ENCODE results near the gene TBC1D5. TPM values are rescaled to one million over a fixed set of nuclear protein-coding genes. Genes with fewer than 3 reads are reported as not detected.

TBC1D5 gene, protein sequence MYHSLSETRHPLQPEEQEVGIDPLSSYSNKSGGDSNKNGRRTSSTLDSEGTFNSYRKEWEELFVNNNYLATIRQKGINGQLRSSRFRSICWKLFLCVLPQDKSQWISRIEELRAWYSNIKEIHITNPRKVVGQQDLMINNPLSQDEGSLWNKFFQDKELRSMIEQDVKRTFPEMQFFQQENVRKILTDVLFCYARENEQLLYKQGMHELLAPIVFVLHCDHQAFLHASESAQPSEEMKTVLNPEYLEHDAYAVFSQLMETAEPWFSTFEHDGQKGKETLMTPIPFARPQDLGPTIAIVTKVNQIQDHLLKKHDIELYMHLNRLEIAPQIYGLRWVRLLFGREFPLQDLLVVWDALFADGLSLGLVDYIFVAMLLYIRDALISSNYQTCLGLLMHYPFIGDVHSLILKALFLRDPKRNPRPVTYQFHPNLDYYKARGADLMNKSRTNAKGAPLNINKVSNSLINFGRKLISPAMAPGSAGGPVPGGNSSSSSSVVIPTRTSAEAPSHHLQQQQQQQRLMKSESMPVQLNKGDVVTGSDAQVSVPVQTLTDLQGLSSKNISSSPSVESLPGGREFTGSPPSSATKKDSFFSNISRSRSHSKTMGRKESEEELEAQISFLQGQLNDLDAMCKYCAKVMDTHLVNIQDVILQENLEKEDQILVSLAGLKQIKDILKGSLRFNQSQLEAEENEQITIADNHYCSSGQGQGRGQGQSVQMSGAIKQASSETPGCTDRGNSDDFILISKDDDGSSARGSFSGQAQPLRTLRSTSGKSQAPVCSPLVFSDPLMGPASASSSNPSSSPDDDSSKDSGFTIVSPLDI
- total RNA-seq (2022) = 36.4 and 36.5 TPM in 2 replicates
- percentile 75 among the genes with signal in this experiment for Bru-seq, nascent RNA
- BruChase-seq, experiment 1, labeled RNA remaining after a 2-hour chase = percentile 68 among the genes with signal in this experiment
- percentile 67 among the genes with signal in this experiment for BruChase-seq, experiment 2, labeled RNA remaining after a 6-hour chase
- long read RNA-seq, partial matches to known transcripts = 6 of 96 reads
- long read RNA-seq, other reads (novel, unspliced or antisense) = 90 of 96 reads

DNA sequence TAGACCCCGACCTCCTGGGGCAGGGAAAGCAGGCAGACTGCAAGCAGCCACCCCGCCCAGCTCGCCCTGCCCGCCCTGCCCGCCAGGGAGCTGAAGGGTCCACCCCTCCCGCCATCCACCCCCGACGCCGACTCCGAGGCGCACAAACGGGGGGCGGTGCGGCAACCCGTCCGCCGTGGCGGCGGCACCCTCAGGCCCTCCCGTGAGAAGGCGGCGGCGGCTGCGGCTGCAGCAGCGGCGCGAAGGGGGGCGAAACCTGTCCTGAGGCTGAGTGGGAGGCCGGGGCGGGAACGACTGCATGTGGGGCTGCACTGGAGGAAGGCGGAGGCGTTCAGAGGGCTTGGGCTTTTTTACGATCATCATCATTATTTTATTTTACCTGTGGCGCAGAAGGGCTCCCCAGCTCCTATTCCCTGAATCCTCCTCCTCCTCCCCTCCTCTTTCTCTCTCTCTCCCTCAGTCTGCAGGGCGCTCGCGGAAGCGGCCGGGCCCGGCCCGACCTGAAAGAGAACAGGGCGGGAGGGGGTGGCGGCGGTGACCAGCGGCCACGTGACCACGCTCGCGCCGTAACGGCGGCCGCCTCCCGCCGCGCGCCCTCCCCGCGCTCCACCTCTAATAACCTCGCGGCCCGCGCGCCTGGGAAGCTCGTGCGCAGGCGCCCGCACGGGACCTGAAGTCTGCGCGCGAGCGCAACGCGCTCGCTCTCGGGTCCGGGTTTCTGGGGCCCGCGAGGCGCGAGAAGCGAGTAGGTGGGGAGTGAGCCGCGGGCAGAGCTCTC is at the start of gene TBC1D5:
TSS of gene TBC1D5 (minus strand) at position 530 of the 778 bp plus-strand sequence. CDS start 234,061 bp downstream, outside the sequence.
- ChIA-PET POLR2A (interaction anchor here (0.5 to 0.9 kb wide), 6 partner anchors 32 to 548 kb away, joined by 3 to 9 read pairs (median 6); no protein-coding TSS in a partner anchor), CTCF (interaction anchor here (1.1 to 1.7 kb wide), 3 partner anchors 97 to 294 kb away, joined by 5 to 12 read pairs (median 11); no protein-coding TSS in a partner anchor)
- no peaks in the 10 kb centered on the region for H3K27me3 Mint-ChIP-seq (ENCODE audit: insufficient read depth, unreplicated experiment)
- no peaks in the 10 kb centered on the region for H3K9me3 ChIP-seq
- TF ChIP-seq, protein P1, sequence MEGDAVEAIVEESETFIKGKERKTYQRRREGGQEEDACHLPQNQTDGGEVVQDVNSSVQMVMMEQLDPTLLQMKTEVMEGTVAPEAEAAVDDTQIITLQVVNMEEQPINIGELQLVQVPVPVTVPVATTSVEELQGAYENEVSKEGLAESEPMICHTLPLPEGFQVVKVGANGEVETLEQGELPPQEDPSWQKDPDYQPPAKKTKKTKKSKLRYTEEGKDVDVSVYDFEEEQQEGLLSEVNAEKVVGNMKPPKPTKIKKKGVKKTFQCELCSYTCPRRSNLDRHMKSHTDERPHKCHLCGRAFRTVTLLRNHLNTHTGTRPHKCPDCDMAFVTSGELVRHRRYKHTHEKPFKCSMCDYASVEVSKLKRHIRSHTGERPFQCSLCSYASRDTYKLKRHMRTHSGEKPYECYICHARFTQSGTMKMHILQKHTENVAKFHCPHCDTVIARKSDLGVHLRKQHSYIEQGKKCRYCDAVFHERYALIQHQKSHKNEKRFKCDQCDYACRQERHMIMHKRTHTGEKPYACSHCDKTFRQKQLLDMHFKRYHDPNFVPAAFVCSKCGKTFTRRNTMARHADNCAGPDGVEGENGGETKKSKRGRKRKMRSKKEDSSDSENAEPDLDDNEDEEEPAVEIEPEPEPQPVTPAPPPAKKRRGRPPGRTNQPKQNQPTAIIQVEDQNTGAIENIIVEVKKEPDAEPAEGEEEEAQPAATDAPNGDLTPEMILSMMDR (IDR thresholded peaks at IDR 0.05; ENCODE audit: insufficient read depth in 1 of 2, low read depth in 1 of 2, low read length in 1 of 2, severe bottlenecking in 1 of 2, unreplicated experiment in 1 of 2) = no peak
- peak; percentile 97 for DNase-seq
- peak within 1 kb of the TSS; percentile 82 for H3K4me3 Mint-ChIP-seq (ENCODE audit: unreplicated experiment)
- H3K4me1 ChIP-seq = peaks cover 11% of the 10 kb centered on the region; the same call in 1 of the 2 replicates
- BruUV-seq (replicated peaks) = no TSS peak
- peak within 1 kb of the TSS; percentile 80 for H3K27ac Mint-ChIP-seq (ENCODE audit: unreplicated experiment)
- H3K36me3 ChIP-seq (ENCODE audit: control insufficient read depth, insufficient read depth, low read length) = no peaks in the 10 kb centered on the region
- H3K27me3 ChIP-seq (replicated peaks; ENCODE audit: control insufficient read depth, insufficient read depth, low read length) = no peaks in the 10 kb centered on the region
- peak within 1 kb of the TSS; percentile 77 for H3K4me3 ChIP-seq (ENCODE audit: low read depth, low read length)
- intact Hi-C loops (cut with micrococcal nuclease; ENCODE audit: unreplicated experiment) = loop anchor here (1.0 to 5.0 kb wide), 4 partner anchors 95 to 411 kb away; no protein-coding TSS in a partner anchor
- H3K9me3 Mint-ChIP-seq (ENCODE audit: unreplicated experiment) = no peaks in the 10 kb centered on the region
- H3K36me3 Mint-ChIP-seq (ENCODE audit: insufficient read depth, unreplicated experiment) = peaks cover 7% of the 10 kb centered on the region
- H3K4me1 Mint-ChIP-seq (ENCODE audit: low read depth, unreplicated experiment) = peaks cover 17% of the 10 kb centered on the region

DNA sequence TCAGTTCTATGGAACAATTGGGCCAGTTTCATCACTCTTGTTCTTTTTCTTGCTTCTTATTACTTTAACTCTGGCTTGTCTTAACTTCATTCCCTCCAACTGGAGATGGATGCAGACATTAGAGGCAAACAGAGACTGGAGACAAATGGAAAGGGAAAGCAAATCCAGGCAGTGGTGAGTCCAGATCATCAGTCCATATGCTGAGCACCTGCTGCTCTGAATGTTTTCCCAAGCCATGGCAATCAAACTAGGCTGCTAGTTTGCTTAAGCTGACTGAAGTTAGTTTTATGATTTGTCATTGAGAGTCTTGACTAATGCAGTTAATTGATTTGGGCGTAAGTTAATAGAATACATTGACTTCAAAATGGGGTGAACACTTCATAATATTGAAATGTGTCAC is 41.0 kb upstream of the TBC1D5 start:
- H3K4me3 ChIP-seq (ENCODE audit: low read depth, low read length) = no peak overlapping the region
- Mint-ChIP-seq H3K36me3 (ENCODE audit: insufficient read depth, unreplicated experiment) (no peaks in the 10 kb centered on the region), H3K27ac (ENCODE audit: unreplicated experiment) (no peak overlapping the region), H3K9me3 (ENCODE audit: unreplicated experiment) (peaks cover 16% of the 10 kb centered on the region), H3K4me1 (ENCODE audit: low read depth, unreplicated experiment) (no peaks in the 10 kb centered on the region), H3K4me3 (ENCODE audit: unreplicated experiment) (no peak overlapping the region), H3K27me3 (ENCODE audit: insufficient read depth, unreplicated experiment) (peaks cover 4% of the 10 kb centered on the region)
- no TSS peak for BruUV-seq (replicated peaks)
- H3K36me3 ChIP-seq (ENCODE audit: control insufficient read depth, insufficient read depth, low read length) = no peaks in the 10 kb centered on the region
- H3K4me1 ChIP-seq = no peaks in the 10 kb centered on the region
- TF ChIP-seq, protein P1 (IDR thresholded peaks at IDR 0.05; ENCODE audit: insufficient read depth in 1 of 2, low read depth in 1 of 2, low read length in 1 of 2, severe bottlenecking in 1 of 2, unreplicated experiment in 1 of 2) = no peak
- POLR2A ChIA-PET = no interaction called here
- no peaks in the 10 kb centered on the region for H3K27me3 ChIP-seq (replicated peaks; ENCODE audit: control insufficient read depth, insufficient read depth, low read length)
- no peaks in the 10 kb centered on the region for H3K9me3 ChIP-seq
- DNase-seq = no peak
- intact Hi-C loops (cut with micrococcal nuclease; ENCODE audit: unreplicated experiment) = no loop called here
- CTCF ChIA-PET = no interaction called here
